Measurements from ENCODE around the gene RELB.
A peak's percentile ranks its signal among the peaks of the same experiment; 100 is the strongest.
"Not testable (repeated sequence)": the region's sequence is repeated elsewhere in the genome, so short reads cannot be mapped to it uniquely, and the experiment has no call there.

The RELB gene

GRCh38 chr19:44987148-44987675 lies 14.1 kb upstream of the RELB start:
- no peak for DNase-seq (ENCODE audit: low spot score)

- DNase-seq (ENCODE audit: low spot score) = no peak
Observed at GRCh38 chr19:44988273-44988672, 13.0 kb upstream of the RELB start.

- peak; percentile 57 for DNase-seq (ENCODE audit: low spot score)
Observed at GRCh38 chr19:44988896-44989556, 12.2 kb upstream of the RELB start.

- no peak for DNase-seq (ENCODE audit: low spot score)
Observed at GRCh38 chr19:44990459-44990858, 10.8 kb upstream of the RELB start.

- DNase-seq (ENCODE audit: low spot score) = no peak
Observed at GRCh38 chr19:44990966-44991365, 10.3 kb upstream of the RELB start.

GRCh38 chr19:44992336-44993163 lies 8.7 kb upstream of the RELB start:
- no peak for DNase-seq (ENCODE audit: low spot score)

- no peak for DNase-seq (ENCODE audit: low spot score)
Observed at GRCh38 chr19:44993526-44993925, 7.7 kb upstream of the RELB start.

GRCh38 chr19:44993926-44994537 lies 7.2 kb upstream of the RELB start:
- no peak for DNase-seq (ENCODE audit: low spot score)

GRCh38 chr19:44998025-44998424 lies 3.2 kb upstream of the RELB start:
- no peak for DNase-seq (ENCODE audit: low spot score)

- not testable (repeated sequence) for DNase-seq (ENCODE audit: low spot score)
Observed at GRCh38 chr19:44999131-44999925, 1.9 kb upstream of the RELB start.

GRCh38 chr19:45000665-45001064 lies 599 bp upstream of the RELB start:
- not testable (repeated sequence) for DNase-seq (ENCODE audit: low spot score)

GRCh38 chr19:45003485-45003884 lies 2.2 kb downstream of the RELB start:
- no peak for DNase-seq (ENCODE audit: low spot score)

- no peak for DNase-seq (ENCODE audit: low spot score)
Observed at GRCh38 chr19:45005787-45006186, 4.5 kb downstream of the RELB start.

- no peak for DNase-seq (ENCODE audit: low spot score)
Observed at GRCh38 chr19:45008552-45008951, 7.3 kb downstream of the RELB start.

- no peak for DNase-seq (ENCODE audit: low spot score)
Observed at GRCh38 chr19:45009625-45010255, 8.5 kb downstream of the RELB start.

GRCh38 chr19:45010306-45010705 lies 9.0 kb downstream of the RELB start:
- no peak for DNase-seq (ENCODE audit: low spot score)

- DNase-seq (ENCODE audit: low spot score) = no peak
Observed at GRCh38 chr19:45011959-45012358, 10.7 kb downstream of the RELB start.

GRCh38 chr19:45016388-45017314 lies 15.4 kb downstream of the RELB start:
- DNase-seq (ENCODE audit: low spot score) = peak; percentile 50

- DNase-seq (ENCODE audit: low spot score) = no peak
Observed at GRCh38 chr19:45019187-45019586, 17.9 kb downstream of the RELB start.

GRCh38 chr19:45020071-45020470 lies 18.8 kb downstream of the RELB start:
- DNase-seq (ENCODE audit: low spot score) = no peak

Measured in kidney tubule cell (primary cell).